Measurements from ENCODE around the gene GABRD. TPM values are rescaled to one million over a fixed set of nuclear protein-coding genes. Genes with fewer than 3 reads are reported as not detected.
A peak's percentile ranks its signal among the peaks of the same experiment; 100 is the strongest.

Gene GABRD
- polyA plus RNA-seq, 3 donors: 0.64 to 1.7 (median 1.4) TPM

DNA sequence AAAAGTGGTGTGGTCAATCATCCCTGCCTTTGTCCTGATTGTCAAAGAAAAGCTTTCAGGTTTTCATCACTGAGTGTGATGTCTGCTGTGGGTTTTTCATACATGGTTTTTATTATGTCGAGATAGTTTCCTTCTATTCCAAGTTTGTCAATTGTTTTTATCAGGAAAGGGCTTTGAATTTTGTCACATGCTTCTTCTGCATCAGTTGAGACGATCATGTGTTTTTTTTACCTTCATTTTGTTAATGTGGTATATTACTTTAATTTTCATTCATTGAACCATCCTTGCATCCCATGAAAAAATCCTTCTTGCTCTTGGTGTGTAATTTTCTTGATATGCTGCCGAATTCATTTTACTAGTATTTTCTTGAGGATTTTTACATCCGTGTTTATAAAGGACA, 46.6 kb downstream of the GABRD start:
- DNase-seq (ENCODE audit: extremely low read depth in 1 of 11, low read depth in 9 of 11, low spot score in 4 of 11): no peak

DNA sequence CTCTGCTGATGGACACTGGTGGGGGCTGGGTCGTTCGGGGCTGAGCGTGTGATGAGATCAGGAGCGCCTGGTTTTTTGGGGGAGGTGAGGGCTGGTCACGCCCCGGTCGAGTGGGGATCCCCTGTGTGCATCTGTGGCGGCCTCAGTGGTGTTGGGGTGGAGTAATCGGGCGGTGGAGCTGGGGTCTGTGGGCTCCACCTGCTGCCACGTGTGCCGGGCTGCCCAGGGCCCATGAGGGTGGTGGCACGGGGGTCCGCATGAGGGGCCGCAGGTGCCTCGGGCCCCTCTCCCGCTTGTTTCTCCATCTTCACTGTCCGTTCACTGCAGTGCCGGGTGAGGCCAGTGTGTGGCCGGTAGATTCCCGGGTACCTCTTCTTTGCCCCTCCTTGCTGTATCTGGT, 48.2 kb downstream of the GABRD start:
- no peak for DNase-seq (ENCODE audit: extremely low read depth in 1 of 11, low read depth in 9 of 11, low spot score in 4 of 11)

DNA sequence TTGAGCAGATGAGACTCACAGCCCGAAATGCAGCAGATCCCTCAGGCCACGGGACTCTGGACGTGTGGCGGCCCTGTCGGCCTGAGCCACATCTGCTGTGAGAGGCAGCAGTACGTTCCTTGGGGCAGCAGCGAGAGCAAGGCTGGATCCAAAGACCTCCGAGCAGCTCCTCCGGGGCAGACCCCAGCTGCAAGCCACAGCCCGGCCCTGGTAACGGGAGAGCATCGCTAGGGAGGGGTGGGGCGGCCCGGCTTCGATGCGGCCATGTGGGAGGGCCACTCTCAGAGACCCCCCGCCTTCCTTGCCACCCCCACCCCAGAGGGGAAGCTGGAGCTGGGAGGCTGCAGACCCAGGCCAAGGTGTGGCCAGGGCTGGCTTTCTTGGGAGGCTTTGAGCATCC, 48.8 kb downstream of the GABRD start:
- DNase-seq (ENCODE audit: extremely low read depth in 1 of 11, low read depth in 9 of 11, low spot score in 4 of 11): no peak

DNA sequence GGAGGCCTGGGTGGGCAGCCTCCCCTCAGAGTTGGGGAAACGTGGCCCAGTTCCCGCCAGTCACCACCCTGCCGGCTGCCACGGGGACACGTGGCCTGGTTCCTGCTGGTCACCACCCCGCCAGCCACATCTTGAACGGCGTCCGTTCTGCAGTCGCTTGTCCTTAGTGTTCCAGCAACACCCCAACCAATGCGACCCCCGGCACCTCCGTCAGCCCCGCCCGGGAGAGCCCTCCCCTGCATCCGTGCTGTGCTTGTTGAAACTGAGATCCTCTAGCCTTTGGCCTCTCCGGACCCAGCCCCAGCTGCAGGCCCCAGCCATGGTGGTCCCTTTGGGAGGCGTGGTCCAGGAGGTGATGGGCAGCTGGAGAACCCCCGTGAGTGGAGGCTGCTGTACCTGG, 49.8 kb downstream of the GABRD start:
- DNase-seq (ENCODE audit: extremely low read depth in 1 of 11, low read depth in 9 of 11, low spot score in 4 of 11): no peak

DNA sequence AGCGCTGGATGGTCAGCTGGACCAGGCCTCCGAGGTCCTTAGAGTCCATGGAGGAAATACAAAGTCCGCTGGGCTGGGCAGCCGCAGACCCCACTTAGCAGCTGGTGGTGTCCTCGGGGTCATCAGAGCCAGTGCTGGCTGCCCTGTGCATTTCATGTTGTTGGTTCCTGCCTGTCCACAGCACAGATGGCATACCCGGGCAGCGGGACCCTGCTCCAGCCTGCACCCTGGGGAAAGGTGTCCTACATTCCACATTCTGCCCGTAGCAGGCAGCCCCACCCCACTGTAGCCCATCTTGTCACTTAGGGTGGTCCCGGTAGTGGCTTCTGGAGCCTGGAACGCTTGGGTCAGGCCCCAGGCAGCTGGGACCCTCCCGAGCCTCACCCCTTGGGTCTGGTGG, 50.9 kb downstream of the GABRD start:
- DNase-seq (ENCODE audit: extremely low read depth in 1 of 11, low read depth in 9 of 11, low spot score in 4 of 11): no peak

DNA sequence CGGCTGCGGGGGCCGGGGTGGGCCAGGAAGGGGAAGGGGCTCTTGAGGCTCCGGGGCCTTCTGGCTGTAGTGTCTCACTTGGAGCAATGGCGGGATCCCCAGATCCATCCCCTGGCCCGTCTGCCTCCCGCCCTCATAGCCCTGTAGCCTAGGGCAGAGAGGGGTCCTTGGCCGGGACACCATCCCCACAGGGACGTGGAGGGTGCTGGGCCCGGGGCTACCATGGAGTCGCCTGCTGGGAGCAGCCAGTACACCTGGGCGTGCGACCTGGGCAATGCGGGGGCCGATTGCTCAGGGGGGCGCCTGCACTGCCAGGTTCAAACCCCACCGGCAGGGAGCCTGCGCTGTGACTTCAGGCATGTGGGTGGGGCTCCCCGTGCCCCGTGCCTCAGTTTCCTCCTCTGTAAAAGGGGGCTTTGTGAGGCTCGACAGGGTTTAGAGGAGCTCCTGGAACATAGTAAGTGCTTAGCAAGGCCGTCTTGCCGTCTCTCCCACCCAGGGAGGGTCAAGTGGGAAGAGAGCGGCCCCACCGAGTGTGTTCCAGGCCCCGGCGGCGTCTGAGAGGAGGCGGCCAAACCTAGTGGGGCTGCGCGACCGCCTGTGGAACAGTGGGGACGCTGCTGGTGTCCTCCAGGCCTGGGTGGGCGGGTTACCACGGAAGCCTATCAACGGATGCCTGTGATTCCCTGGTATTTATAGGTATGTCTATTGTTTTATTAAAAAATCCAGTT, 51.8 kb downstream of the GABRD start:
- no peak for DNase-seq (ENCODE audit: extremely low read depth in 1 of 11, low read depth in 9 of 11, low spot score in 4 of 11)

DNA sequence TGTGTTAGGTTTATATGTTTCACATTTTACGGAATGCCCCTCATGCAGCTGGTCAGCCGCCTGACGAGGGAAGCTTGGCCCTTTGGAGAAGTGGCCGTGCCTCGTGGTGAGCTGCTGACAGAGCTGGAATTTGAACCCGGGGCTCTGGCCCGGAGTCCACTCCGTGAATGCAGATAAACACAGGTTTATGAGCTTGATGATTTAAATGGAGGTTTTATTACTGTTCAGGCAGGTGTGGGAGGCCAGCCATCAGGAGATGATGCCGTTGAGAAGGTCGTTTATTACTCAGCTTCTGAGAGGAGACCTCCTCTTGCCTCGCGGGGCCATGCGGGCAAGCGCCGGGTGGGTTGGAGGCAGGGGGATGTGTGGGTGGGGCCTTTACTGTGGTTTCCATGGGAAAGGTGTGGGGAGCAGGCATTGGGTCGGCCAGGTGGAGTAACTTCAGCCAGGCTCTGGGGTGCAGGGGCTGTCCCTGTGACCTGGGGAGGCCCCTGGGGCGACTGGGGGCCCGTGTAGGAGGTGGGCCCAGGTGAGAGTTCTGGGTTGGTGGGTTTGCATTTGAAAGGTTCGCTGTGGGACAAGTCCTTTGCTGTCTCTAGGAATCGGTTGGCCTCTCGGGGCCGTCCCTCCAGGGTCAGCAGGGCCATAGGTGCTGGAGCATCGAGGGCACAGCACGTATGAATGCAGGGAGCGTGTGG, 53.1 kb downstream of the GABRD start:
- no peak for DNase-seq (ENCODE audit: extremely low read depth in 1 of 11, low read depth in 9 of 11, low spot score in 4 of 11)

DNA sequence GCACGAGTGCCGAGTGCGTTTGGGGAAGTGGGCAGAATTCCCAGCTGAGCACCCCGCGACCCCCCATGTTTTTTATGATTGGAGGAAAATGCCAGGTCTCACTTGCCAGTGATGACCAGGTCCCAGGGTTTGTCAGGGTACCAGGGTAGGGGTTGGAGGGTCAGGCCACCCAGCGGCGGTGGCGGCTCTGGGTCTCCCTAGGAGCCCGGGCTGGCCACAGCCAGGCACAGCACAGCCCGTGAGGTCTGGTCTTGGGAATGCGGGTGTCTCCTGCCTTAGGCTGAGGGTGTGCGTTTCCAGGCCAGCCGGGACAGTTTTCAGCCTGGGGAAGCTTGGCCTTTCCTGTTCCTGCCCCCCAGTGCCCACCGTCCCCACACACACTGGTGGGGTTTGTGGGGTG, 53.7 kb downstream of the GABRD start:
- DNase-seq (ENCODE audit: extremely low read depth in 1 of 11, low read depth in 9 of 11, low spot score in 4 of 11): no peak

DNA sequence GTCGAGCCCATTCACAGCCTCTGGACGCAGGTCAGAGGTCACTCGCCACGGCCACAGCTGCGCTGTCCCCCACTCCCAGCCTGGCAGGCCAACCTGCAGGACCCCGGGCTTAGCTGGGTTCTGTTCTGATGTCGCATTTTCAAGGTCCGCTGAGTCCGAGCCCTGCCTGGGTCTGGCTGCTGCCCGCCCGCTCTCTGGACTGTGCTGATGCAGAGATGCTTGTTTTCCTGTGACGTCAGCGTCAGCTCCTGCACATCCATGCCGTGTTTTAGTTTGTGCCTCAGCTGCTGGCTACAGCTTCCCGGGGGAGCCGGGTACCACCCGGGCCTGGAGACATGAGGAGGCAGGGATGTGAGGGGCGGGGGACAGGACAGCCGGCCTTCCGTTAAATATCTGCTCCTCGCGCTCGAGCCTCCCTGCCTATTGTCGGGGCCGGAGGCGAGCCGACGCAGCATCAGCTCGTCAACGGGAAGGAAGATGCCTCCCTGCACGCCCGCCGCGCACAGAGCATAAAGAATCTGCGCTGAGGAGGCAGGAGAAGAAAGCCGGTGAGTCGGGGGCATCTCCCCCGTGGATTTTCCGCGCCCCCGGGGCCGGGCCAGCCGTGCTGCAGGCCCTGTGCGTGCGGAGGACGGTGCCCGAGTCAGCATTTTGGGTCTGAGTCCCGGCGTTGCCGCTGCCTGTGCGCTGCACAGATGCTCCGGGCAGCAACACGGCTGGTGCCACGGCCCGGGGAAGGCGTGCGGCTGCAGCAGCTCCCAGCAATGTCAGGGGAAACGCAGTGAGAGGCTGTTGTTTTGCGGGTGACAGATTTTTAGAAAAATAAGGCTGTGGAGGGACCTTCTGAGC, 54.5 kb downstream of the GABRD start:
- DNase-seq (ENCODE audit: extremely low read depth in 1 of 11, low read depth in 9 of 11, low spot score in 4 of 11): peak in 6 of 11 donors; percentile 55 to 80 (median 68)

DNA sequence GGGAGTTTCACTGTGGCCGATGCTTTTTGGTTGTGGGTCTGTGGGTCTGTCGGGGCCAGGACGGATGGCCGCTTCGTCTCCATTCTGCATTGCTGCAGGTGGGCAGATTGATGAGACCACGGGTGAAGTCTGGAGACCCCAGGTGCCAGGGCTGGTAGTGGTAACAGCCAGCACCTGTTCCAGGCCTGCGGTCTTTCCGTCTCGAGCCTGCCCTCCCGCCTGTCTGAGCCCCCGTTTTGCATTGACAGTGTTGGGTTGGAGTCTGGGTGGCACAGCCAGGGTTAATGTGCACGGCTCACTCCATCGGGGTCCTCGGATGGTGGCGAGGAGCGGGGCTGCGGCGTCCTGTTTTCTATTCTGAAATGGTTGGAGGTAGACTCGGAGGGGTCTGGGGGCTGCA, 55.3 kb downstream of the GABRD start:
- DNase-seq (ENCODE audit: extremely low read depth in 1 of 11, low read depth in 9 of 11, low spot score in 4 of 11): no peak

DNA sequence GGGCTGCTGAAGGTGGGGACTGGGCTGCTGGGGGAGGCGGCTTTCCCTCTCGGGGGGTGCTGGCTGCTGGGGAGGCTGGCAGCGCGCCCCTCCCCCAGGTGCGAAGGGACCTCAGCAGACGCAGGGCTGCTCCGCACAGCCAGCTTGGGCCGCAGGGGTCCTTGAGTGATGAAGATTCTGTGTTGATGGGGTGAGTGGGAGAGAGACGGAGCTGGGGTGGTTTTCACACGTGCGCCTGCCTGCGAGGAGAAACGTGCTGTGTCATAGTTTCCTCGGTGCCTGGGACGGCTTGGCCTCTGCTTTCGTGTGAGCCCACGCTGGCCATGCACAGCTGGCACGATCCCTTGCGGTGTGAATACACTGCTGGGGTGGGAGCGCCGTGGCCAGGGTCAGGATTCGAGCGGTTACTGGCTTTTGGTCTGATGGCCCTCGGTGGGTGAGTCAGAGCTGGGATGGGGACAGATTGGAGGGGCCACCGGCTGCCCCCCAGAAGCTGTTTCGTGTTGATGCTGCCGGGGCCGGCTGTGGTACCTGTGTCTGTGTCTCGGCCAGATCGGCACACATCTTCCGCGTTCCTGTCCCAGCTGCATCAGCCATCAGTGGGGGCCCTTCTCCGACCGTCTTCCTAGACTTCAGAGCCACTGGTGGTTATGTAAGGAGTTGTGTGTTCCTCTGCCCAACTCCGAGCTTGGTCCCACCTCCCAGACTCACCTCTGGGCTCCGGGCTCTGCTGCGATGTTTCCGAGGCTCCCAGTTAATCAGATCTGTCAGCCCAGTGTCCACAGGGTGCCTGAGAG, 56.0 kb downstream of the GABRD start:
- DNase-seq (ENCODE audit: extremely low read depth in 1 of 11, low read depth in 9 of 11, low spot score in 4 of 11): no peak

DNA sequence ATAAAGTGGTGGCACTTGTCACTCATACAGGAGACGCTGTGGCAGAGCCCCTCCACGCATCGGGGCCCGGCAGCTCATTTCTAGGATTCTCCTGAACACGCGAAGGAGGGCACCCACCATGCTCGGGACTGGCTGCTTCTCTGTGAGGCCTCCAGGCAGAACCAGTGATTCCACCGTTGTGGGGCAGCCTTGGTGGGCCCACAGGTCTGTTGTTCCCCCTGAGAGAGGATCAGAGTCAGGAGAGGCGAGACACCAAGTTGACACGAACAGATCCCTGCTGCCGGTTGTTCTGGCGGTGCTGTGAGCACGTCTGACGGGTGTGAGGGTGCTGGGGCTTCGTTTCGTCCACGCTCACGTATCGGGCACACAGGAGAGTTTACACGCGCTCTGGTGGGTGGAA, 57.7 kb downstream of the GABRD start:
- no peak for DNase-seq (ENCODE audit: extremely low read depth in 1 of 11, low read depth in 9 of 11, low spot score in 4 of 11)

DNA sequence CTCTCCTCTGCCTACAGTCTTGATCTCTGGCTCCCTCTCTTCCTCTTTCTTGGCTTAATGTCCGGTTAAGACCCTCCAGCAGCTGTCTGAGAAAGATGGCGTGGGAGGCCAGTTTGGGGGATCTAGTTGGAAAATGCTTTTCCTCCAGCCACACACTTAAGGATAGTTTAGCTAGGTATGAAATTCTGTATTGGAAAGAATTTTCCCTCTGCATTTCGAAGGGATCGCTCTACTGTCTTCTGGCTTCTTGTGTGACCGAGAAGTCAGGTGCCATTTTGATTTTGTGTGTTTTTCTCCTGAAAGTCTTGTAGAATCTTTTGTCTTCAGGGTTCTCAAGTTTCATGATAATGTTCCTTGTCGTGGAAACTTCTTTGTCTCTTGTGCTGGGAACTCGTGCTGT, 59.0 kb downstream of the GABRD start:
- DNase-seq (ENCODE audit: extremely low read depth in 1 of 11, low read depth in 9 of 11, low spot score in 4 of 11): no peak

DNA sequence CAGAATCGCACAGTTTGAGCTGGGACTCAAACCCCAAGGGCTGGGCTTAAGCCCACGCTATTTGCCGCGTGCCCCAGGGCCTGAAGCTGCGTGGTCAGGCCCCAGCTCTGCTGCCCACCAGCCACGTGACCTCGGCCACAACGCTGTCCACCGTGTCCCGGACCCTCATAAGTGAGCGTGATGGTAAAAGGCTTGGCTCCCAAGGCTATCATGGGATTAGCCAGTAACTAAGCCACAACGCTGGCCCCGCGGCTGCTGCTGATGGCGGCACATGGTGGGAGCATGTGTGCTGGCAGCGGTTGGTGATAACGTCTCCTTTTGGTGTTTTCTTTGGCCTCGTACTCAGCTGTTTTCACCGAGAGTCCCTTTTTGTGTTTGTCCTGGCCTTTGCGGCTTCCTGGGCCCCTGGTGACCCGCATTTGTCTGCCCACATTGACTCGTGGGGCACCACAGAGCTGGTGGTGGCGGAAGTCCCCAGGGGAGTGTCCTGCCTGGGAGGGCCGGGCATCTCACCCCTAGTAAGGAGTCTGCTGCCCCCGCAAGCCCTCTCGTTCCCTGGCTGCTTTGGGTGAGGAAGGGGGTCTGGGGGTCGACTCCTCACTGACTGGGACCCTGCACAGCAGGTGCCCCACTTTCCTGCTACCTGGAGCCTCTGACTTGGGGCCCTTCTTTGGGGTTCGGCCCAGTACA, 60.4 kb downstream of the GABRD start:
- no peak for DNase-seq (ENCODE audit: extremely low read depth in 1 of 11, low read depth in 9 of 11, low spot score in 4 of 11)

DNA sequence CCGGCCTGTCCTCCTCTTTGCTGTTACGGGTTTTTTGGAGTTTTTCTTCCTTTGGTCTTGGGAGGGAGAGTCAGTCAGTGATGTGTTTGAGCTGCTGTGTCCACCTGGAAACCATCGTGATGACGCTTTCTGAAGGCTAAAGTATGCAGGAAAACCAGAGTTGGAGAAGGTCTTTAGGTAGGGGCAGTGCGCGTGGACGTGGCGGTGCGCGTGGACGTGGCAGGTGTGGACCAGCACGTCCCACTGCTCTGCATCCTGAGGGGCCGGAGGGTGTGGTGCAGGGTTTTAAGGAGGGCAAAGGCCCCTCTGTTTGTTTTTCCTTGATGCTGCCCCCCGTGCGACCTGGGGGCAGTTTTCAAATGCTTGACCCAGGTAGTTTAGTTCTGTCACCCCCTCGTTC, 61.0 kb downstream of the GABRD start:
- DNase-seq (ENCODE audit: extremely low read depth in 1 of 11, low read depth in 9 of 11, low spot score in 4 of 11): no peak

Measured in renal cortex interstitium (tissue), 11 donors.